ENCODE data around the gene SLC39A7. TPM values are rescaled to one million over a fixed set of nuclear protein-coding genes. Genes with fewer than 3 reads are reported as not detected.

SLC39A7 gene
- total RNA-seq, 1 experiment from 2014 or later, result 118 TPM

DNA sequence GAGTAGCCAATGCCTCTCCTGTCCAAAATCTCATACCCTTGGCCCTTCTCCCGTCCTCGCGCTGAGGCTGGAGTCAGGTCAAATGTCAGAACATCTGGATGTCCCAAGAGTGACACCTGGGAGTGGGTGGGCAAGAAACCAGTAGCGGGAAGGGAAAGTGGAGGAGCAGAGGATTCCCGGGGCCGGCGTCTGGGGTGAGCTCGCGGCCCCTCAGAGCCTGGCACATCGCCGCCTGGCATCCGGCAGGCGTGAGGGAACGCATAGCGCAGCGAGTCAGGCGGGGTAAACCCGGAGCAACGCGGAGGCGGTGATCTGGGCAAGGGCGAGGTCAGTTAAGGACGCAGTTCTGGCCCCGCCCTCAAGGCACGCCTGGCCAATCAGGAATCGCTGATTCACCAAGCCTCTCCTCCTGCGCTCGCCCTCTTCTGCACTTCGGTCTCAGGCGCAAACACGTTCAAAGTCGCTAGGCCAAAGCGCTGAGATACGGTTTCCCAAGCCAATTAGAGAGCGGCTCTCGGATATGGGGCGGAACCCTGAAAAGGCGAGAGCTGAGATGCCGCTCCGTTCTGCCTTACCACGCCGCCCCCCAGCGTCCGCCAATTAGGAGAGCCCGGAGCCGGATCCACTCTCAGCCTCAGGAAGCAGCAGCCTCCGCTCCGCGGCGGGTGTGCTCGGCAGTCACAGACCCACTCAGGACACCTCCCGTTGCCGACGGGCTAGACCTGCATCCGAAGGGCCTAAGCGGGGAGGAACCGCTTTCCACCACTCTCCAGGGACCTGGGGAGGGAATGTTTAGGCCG lies 48.5 kb downstream of the SLC39A7 start:
- intact Hi-C loops (cut with micrococcal nuclease), result loop anchor here (1.0 to 2.0 kb wide), 5 partner anchors 40 to 235 kb away; partner anchors contain the start of genes RING1, RXRB and SLC39A7
- POLR2A ChIA-PET, result interaction anchor here (0.7 to 5.5 kb wide), 27 partner anchors 9 to 1277 kb away, joined by 3 to 110 read pairs (median 5); partner anchors contain the start of genes B3GALT4, BRD2, HSD17B8 and PFDN6
- TF ChIP-seq, protein P1, sequence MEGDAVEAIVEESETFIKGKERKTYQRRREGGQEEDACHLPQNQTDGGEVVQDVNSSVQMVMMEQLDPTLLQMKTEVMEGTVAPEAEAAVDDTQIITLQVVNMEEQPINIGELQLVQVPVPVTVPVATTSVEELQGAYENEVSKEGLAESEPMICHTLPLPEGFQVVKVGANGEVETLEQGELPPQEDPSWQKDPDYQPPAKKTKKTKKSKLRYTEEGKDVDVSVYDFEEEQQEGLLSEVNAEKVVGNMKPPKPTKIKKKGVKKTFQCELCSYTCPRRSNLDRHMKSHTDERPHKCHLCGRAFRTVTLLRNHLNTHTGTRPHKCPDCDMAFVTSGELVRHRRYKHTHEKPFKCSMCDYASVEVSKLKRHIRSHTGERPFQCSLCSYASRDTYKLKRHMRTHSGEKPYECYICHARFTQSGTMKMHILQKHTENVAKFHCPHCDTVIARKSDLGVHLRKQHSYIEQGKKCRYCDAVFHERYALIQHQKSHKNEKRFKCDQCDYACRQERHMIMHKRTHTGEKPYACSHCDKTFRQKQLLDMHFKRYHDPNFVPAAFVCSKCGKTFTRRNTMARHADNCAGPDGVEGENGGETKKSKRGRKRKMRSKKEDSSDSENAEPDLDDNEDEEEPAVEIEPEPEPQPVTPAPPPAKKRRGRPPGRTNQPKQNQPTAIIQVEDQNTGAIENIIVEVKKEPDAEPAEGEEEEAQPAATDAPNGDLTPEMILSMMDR (IDR thresholded peaks at IDR 0.05; ENCODE audit: unreplicated experiment), result no peak
- Mint-ChIP-seq H3K4me3 (ENCODE audit: unreplicated experiment) (peak overlapping the region; percentile 82), H3K36me3 (ENCODE audit: insufficient read depth, unreplicated experiment) (peaks cover 41% of the 10 kb centered on the region), H3K27ac (ENCODE audit: low read depth, unreplicated experiment) (peak overlapping the region; percentile 70), H3K4me1 (ENCODE audit: insufficient read depth, unreplicated experiment) (peaks cover 22% of the 10 kb centered on the region), H3K27me3 (ENCODE audit: insufficient read depth, unreplicated experiment) (no peaks in the 10 kb centered on the region), H3K9me3 (ENCODE audit: unreplicated experiment) (no peaks in the 10 kb centered on the region)
- BruUV-seq (replicated peaks), result no TSS peak
- peak; percentile 99 for DNase-seq (ENCODE audit: unreplicated experiment)
- CTCF ChIA-PET, result interaction anchor here (0.7 to 2.8 kb wide), 35 partner anchors 9 to 412 kb away, joined by 3 to 31 read pairs (median 5); partner anchors contain the start of genes HSD17B8, RPS18 and VPS52

DNA sequence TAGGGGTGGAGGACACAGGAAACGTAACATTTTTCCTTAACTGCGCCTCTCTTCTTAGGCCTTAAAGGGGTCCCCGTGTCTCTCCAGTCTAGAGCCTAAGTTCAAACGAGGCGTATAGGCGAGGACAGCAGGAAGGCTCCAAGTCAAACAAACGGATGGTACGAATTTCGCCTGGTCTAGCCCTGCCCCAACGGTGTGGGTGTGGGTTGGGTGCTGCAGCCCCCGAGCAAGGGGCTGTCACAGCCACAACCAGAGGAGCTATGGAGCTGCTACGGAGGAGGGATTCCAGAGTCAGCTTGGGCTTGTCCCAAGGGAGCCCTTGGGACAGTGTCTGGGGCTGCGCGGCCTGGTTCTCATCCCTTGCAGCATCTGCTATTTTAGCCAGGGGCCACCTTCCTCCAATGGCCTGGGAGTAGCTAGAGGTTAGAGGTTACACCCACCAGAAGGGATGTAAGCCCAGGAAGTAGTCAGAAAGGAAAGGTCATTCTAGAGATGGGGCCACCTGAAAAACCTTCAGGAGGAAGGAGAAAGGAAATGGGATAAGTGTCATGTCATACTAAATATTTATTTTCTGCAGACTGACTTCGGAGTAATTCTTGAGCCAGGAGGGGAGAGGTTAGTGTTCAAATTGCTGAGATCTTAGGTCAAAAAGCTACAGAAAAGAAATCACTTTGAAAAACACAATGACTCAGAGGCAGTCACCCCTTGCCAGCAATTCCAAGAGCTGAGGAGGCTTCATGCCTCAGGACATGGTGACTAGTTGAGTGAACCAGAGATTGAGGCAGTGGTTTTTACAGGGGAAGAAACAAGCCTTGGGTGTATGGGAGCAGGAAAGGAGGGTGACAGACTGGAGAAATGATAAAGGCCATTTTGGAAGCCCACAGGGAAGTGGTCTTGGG lies 49.3 kb downstream of the SLC39A7 start:
- TF ChIP-seq, protein P1 (IDR thresholded peaks at IDR 0.05; ENCODE audit: unreplicated experiment), result no peak
- POLR2A ChIA-PET, result interaction anchor here (0.5 to 5.5 kb wide), 24 partner anchors 10 to 1603 kb away, joined by 3 to 110 read pairs (median 5); partner anchors contain the start of genes B3GALT4, BRD2, HSD17B8 and PFDN6
- BruUV-seq (replicated peaks), result TSS peak; percentile 67
- Mint-ChIP-seq H3K4me1 (ENCODE audit: insufficient read depth, unreplicated experiment) (peaks cover 22% of the 10 kb centered on the region), H3K27me3 (ENCODE audit: insufficient read depth, unreplicated experiment) (no peaks in the 10 kb centered on the region), H3K9me3 (ENCODE audit: unreplicated experiment) (no peaks in the 10 kb centered on the region), H3K27ac (ENCODE audit: low read depth, unreplicated experiment) (peak overlapping the region; percentile 70), H3K36me3 (ENCODE audit: insufficient read depth, unreplicated experiment) (peaks cover 44% of the 10 kb centered on the region), H3K4me3 (ENCODE audit: unreplicated experiment) (peak overlapping the region; percentile 82)
- intact Hi-C loops (cut with micrococcal nuclease), result loop anchor here (2.0 kb wide), 3 partner anchors 41 to 131 kb away; partner anchors contain the start of genes RING1, RXRB and SLC39A7
- CTCF ChIA-PET, result interaction anchor here (0.6 to 2.6 kb wide), 8 partner anchors 8 to 336 kb away, joined by 3 to 16 read pairs (median 8); partner anchors contain the start of genes RPS18 and VPS52
- DNase-seq (ENCODE audit: unreplicated experiment), result peak; percentile 79

DNA sequence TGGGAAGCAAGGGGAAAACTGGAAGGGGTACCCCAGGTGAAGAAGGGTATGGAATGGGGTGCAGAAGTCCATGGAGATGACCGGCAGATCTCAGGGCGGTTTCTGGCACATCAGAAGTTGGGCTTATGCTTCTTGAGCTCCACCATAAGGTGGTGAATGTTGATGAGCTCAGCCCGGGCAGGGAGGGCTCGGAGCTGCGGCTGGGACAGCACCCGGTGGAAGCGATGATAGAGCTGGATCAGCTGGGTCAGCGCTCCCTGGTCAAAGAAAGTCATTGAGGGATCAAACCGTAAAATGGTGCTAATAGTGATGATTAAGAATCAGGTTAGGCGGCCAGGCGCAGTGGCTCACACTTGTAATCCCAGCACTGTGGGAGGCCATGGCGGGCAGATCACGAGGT lies 50.1 kb downstream of the SLC39A7 start:
- intact Hi-C loops (cut with micrococcal nuclease), result no loop called here
- ChIA-PET CTCF (interaction anchor here (0.6 to 1.6 kb wide), 7 partner anchors 11 to 337 kb away, joined by 3 to 8 read pairs (median 3); no protein-coding TSS in a partner anchor), POLR2A (interaction anchor here (0.6 to 5.5 kb wide), 18 partner anchors 9 to 1074 kb away, joined by 3 to 110 read pairs (median 6); partner anchors contain the start of genes B3GALT4, BRD2, HSD17B8 and PFDN6)
- Mint-ChIP-seq H3K36me3 (ENCODE audit: insufficient read depth, unreplicated experiment) (peaks cover 50% of the 10 kb centered on the region), H3K27ac (ENCODE audit: low read depth, unreplicated experiment) (peak overlapping the region; percentile 70), H3K4me3 (ENCODE audit: unreplicated experiment) (peak overlapping the region; percentile 82), H3K9me3 (ENCODE audit: unreplicated experiment) (no peaks in the 10 kb centered on the region), H3K4me1 (ENCODE audit: insufficient read depth, unreplicated experiment) (peaks cover 22% of the 10 kb centered on the region), H3K27me3 (ENCODE audit: insufficient read depth, unreplicated experiment) (no peaks in the 10 kb centered on the region)
- no TSS peak for BruUV-seq (replicated peaks)
- DNase-seq (ENCODE audit: unreplicated experiment), result no peak
- TF ChIP-seq, protein P1 (IDR thresholded peaks at IDR 0.05; ENCODE audit: unreplicated experiment), result no peak

Data from MCF 10A (cell line).